GM12878 (cell line): Measurements from ENCODE around the gene TXNDC5. TPM values are rescaled to one million over a fixed set of nuclear protein-coding genes. Genes with fewer than 3 reads are reported as not detected.

Experiments
- ATAC-seq: fragments of 200-7000 bp; cut with Tn5 transposase; 3 replicates; pipeline ENCODE4 v1.9.1; 2020; ENCODE audit warnings: mild to moderate bottlenecking, moderate library complexity
- BruUV-seq: library from RNA; stranded (reverse); fragments of 400-500 nt; replicated peaks from 2 replicates; lab custom pipeline; 2021; lab: Mats Ljungman, UMichigan
- CTCF ChIA-PET: fragments of 300-600 bp; sonication (Branson Sonifier 250); formaldehyde crosslinking; extraction: SDS; loops from one replicate; lab custom pipeline; 2021; ENCODE audit warnings: inconsistent platforms; lab: Yijun Ruan, JAX
- POLR2A ChIA-PET: fragments of 350-600 bp; formaldehyde crosslinking; extraction: SDS; loops from one replicate; lab custom pipeline; 2021; ENCODE audit warnings: inconsistent platforms; lab: Charles Lee
- RAD21 ChIA-PET: fragments of 300-600 bp; sonication (Branson Sonifier 250); formaldehyde crosslinking; loops from one replicate; lab custom pipeline; 2023; ENCODE audit warnings: antibody characterized with exemption; ENCODE audit not compliant: unreplicated experiment; lab: Charles Lee
- SMC1A ChIA-PET: fragments of 300-600 bp; sonication (Branson Sonifier 250); formaldehyde crosslinking; loops from one replicate; lab custom pipeline; 2023; ENCODE audit not compliant: unreplicated experiment, uncharacterized antibody; lab: Charles Lee
- DNase-seq: peaks from one replicate; pipeline ENCODE4 v3.0.0-alpha.2; 2011; ENCODE audit warnings: low read depth, low spot score
- FAIRE-seq: peaks from 3 replicates; lab custom pipeline; 2011; peaks lifted over from hg19 to GRCh38; lab: Jason Lieb, UNC
- H2AFZ ChIP-seq: 2 replicates; pipeline ENCODE4 v1.6.0; 2011; ENCODE audit warnings: low read depth, low read length, control low read depth; ENCODE audit not compliant: control insufficient read depth
- H3K27ac ChIP-seq: 2 replicates; pipeline ENCODE4 v1.5.1; 2011; ENCODE audit warnings: control low read depth; ENCODE audit not compliant: control insufficient read depth, insufficient read depth
- H3K27me3 ChIP-seq, 2 experiments: replicated peaks in 1 of 2; 2 replicates each; pipeline versions ENCODE4 v1.6.0 to v1.6.1; 2011; ENCODE audit warnings: low read length in 1 of 2; ENCODE audit not compliant: control insufficient read depth in 2 of 2, insufficient read depth in 2 of 2
- H3K36me3 ChIP-seq, 2 experiments: 2 replicates each; pipeline ENCODE4 v1.5.1; 2011; ENCODE audit warnings: low read length in 1 of 2; ENCODE audit not compliant: control insufficient read depth in 2 of 2, insufficient read depth in 2 of 2
- H3K4me1 ChIP-seq: 2 replicates; pipeline ENCODE4 v1.6.1; 2011; ENCODE audit warnings: mild to moderate bottlenecking, low read length, moderate library complexity, mixed read lengths; ENCODE audit not compliant: control insufficient read depth, insufficient read depth
- H3K4me2 ChIP-seq: 2 replicates; pipeline ENCODE4 v1.6.0; 2011; ENCODE audit warnings: control low read depth; ENCODE audit not compliant: control insufficient read depth, insufficient read depth
- H3K4me3 ChIP-seq: fragments of 200-600 bp; sonication (generic); 2 replicates; pipeline ENCODE4 v1.5.1; 2016
- H3K79me2 ChIP-seq: 2 replicates; pipeline ENCODE4 v1.6.0; 2011; ENCODE audit warnings: low read length; ENCODE audit not compliant: control insufficient read depth, insufficient read depth
- H3K9ac ChIP-seq: 2 replicates; pipeline ENCODE4 v1.8.0; 2011; ENCODE audit warnings: low read length, control low read depth, mixed read lengths; ENCODE audit not compliant: control insufficient read depth, insufficient read depth
- H3K9me3 ChIP-seq: replicated peaks from 3 replicates; pipeline ENCODE4 v1.5.1; 2011; ENCODE audit warnings: mild to moderate bottlenecking, low read length; ENCODE audit not compliant: control insufficient read depth, insufficient read depth
- H4K20me1 ChIP-seq: 2 replicates; pipeline ENCODE4 v1.6.0; 2011; ENCODE audit not compliant: control insufficient read depth, insufficient read depth
- DPF2 ChIP-seq: fragments of 450-650 bp; IDR thresholded peaks from 2 replicates; pipeline ENCODE4 v1.6.1; 2017; ENCODE audit warnings: mild to moderate bottlenecking
- IKZF2 ChIP-seq, 2 experiments: fragments of 450-650 bp; IDR thresholded peaks; 2 replicates each; pipeline ENCODE4 v1.6.1; 2017; ENCODE audit warnings: mild to moderate bottlenecking in 2 of 2, moderate library complexity in 2 of 2
- KLF5 ChIP-seq: fragments of 450-650 bp; IDR thresholded peaks from 2 replicates; pipeline ENCODE4 v1.6.1; 2014; ENCODE audit warnings: mild to moderate bottlenecking; ENCODE audit not compliant: partially characterized antibody
- MYC ChIP-seq: IDR thresholded peaks from 2 replicates; pipeline ENCODE4 v1.6.1; 2011; ENCODE audit warnings: mild to moderate bottlenecking, low read length, moderate library complexity, inconsistent platforms; ENCODE audit not compliant: insufficient read depth, insufficient replicate concordance, insufficient read length, severe bottlenecking
- NR2C2 ChIP-seq: IDR thresholded peaks from 2 replicates; pipeline ENCODE4 v1.6.1; 2011; ENCODE audit warnings: borderline replicate concordance, low read depth; ENCODE audit not compliant: control insufficient read depth, insufficient read length
- POLR2AphosphoS2 ChIP-seq: IDR thresholded peaks from 2 replicates; pipeline ENCODE4 v1.6.1; 2011; ENCODE audit warnings: low read depth, mild to moderate bottlenecking, low read length, improper control_type of control experiment, moderate library complexity
- RB1 ChIP-seq: fragments of 450-650 bp; formaldehyde crosslinking; IDR thresholded peaks from 2 replicates; pipeline ENCODE4 v1.6.1; 2017; ENCODE audit warnings: mild to moderate bottlenecking, borderline replicate concordance
- ZNF207 ChIP-seq: fragments of 450-650 bp; IDR thresholded peaks from 2 replicates; pipeline ENCODE4 v1.6.1; 2014; ENCODE audit warnings: antibody characterized with exemption, mild to moderate bottlenecking, borderline replicate concordance
- ZNF24 ChIP-seq: fragments of 450-650 bp; IDR thresholded peaks from 2 replicates; pipeline ENCODE4 v1.6.1; 2017; ENCODE audit warnings: antibody characterized with exemption, mild to moderate bottlenecking
- WGBS: methylation state at CpG from one replicate; pipeline ENCODE4 v1.1.6; 2016; ENCODE audit warnings: low lambda C conversion rate; ENCODE audit not compliant: insufficient replicate concordance, insufficient coverage; ENCODE audit errors: missing lambda C conversion rate; 5-methylcytosine and 5-hydroxymethylcytosine counted together
- in situ Hi-C: fragments of 300-500 bp; cut with MboI; formaldehyde crosslinking; loops from 9 replicates; pipeline ENCODE4 v1.14.3; 2018; ENCODE audit warnings: mixed read lengths
- intact Hi-C: fragments of 100-400 bp; cut with micrococcal nuclease; formaldehyde crosslinking; loops from one replicate; pipeline ENCODE4 v1.14.2; 2022; ENCODE audit not compliant: unreplicated experiment
- polyA plus RNA-seq, 11 experiments: library from polyadenylated mRNA; depleted of rRNA in 4 of 11; unstranded in 6 of 11; stranded (reverse) in 5 of 11; fragments of >200 nt; fragmentation: Nextera tagmentation in 4 of 11; fragmentation: Illumina TruSeq in 1 of 11; extraction: Ambion mirVana in 4 of 11; extraction: Trizol in 1 of 11; gene quantifications; 1 replicate in 1 of 11; 2 replicates in 10 of 11; pipeline versions ENCODE4 v1.2.1 to v1.2.3, GENCODE V29; 2011 to 2016; ENCODE audit warnings: inconsistent platforms in 2 of 11, missing spikeins in 2 of 11, low read depth in 1 of 11
- total RNA-seq, 4 experiments: library from RNA; depleted of rRNA in 3 of 4; stranded (reverse); fragments of >200 nt in 3 of 4; fragmentation: Illumina TruSeq in 1 of 4; extraction: Trizol in 1 of 4; gene quantifications; 2 replicates each; pipeline versions ENCODE4 v1.2.1 to v1.2.3, GENCODE V29; 2013 to 2021
- TF ChIP-seq, protein P1 (sequence below): fragments of 450-650 bp; IDR thresholded peaks from 2 replicates; pipeline ENCODE4 v1.6.1; 2017; ENCODE audit warnings: antibody characterized with exemption, mild to moderate bottlenecking, moderate library complexity
- TF ChIP-seq, protein P2 (sequence below): IDR thresholded peaks from 2 replicates; pipeline ENCODE4 v1.6.1; 2012; ENCODE audit warnings: mild to moderate bottlenecking, low read depth, low read length
- TF ChIP-seq, protein P3 (sequence below): fragments of 450-650 bp; IDR thresholded peaks from 2 replicates; pipeline ENCODE4 v1.6.1; 2017; ENCODE audit warnings: mild to moderate bottlenecking
- TF ChIP-seq, protein P4 (sequence below): fragments of 450-650 bp; conservative IDR thresholded peaks from 2 replicates; pipeline ENCODE4 v1.6.1; 2017; ENCODE audit warnings: mild to moderate bottlenecking, moderate library complexity

The TXNDC5 gene
- total and polyA plus RNA-seq, 10 of the 15 experiments (the other 5 are each of a cell fraction or from before 2014, with no cell fraction given): 7.2 to 181 (median 132) TPM

DNA sequence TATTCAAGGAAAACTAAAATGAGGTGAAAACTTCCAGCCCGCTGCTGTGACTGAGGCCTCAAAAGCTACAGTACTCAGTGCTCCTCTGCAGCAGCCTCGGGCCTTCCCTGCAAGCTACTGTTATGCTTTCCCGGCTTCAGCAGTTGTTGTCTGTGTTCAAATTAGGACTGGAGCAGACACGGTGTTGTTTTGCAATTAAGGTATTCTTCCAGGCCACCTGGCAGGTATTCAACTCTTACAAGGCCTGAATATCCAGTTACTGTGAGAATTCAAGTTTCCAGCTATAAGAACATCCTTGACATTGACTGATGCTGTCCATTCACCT lies 10.7 kb downstream of the TXNDC5 start:
- peaks cover 28 to 64% of the 10 kb centered on the region in 2 experiments for H3K36me3 ChIP-seq
- no peak overlapping the region for H2AFZ ChIP-seq
- no peaks in the 10 kb centered on the region for H3K27me3 ChIP-seq
- no peak overlapping the region for H3K4me3 ChIP-seq
- peaks cover 21% of the 10 kb centered on the region for H3K4me1 ChIP-seq
- DNase-seq (no peak), ATAC-seq (no peak), FAIRE-seq (no peak)
- ChIA-PET POLR2A (no interaction called here), CTCF (interaction anchor here (0.7 to 2.4 kb wide), 10 partner anchors 10 to 319 kb away, joined by 3 to 16 read pairs (median 6); no protein-coding TSS in a partner anchor), SMC1A (interaction anchor here (0.9 to 3.3 kb wide), 9 partner anchors 9 to 319 kb away, joined by 3 to 20 read pairs (median 4); no protein-coding TSS in a partner anchor), RAD21 (interaction anchor here (0.9 to 2.0 kb wide), 6 partner anchors 93 to 319 kb away, joined by 3 to 11 read pairs (median 6); no protein-coding TSS in a partner anchor)
- BruUV-seq: no TSS peak
- intact Hi-C loops: loop anchor here (1.0 to 5.0 kb wide), 3 partner anchors 92 to 178 kb away; partner anchors contain the start of gene BLOC1S5
- H3K9me3 ChIP-seq: no peaks in the 10 kb centered on the region
- H4K20me1 ChIP-seq: peaks cover 6% of the 10 kb centered on the region
- H3K9ac ChIP-seq: no peak overlapping the region
- in situ Hi-C loops: no loop called here
- H3K4me2 ChIP-seq: no peak overlapping the region
- no peak overlapping the region for H3K27ac ChIP-seq
- no peak for TF ChIP-seq DPF2
- no peak for TF ChIP-seq MYC
- TF ChIP-seq, protein P1, sequence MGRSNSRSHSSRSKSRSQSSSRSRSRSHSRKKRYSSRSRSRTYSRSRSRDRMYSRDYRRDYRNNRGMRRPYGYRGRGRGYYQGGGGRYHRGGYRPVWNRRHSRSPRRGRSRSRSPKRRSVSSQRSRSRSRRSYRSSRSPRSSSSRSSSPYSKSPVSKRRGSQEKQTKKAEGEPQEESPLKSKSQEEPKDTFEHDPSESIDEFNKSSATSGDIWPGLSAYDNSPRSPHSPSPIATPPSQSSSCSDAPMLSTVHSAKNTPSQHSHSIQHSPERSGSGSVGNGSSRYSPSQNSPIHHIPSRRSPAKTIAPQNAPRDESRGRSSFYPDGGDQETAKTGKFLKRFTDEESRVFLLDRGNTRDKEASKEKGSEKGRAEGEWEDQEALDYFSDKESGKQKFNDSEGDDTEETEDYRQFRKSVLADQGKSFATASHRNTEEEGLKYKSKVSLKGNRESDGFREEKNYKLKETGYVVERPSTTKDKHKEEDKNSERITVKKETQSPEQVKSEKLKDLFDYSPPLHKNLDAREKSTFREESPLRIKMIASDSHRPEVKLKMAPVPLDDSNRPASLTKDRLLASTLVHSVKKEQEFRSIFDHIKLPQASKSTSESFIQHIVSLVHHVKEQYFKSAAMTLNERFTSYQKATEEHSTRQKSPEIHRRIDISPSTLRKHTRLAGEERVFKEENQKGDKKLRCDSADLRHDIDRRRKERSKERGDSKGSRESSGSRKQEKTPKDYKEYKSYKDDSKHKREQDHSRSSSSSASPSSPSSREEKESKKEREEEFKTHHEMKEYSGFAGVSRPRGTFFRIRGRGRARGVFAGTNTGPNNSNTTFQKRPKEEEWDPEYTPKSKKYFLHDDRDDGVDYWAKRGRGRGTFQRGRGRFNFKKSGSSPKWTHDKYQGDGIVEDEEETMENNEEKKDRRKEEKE: no peak
- no peak for TF ChIP-seq POLR2AphosphoS2
- no peak for TF ChIP-seq KLF5
- no peak for TF ChIP-seq IKZF2 (IDR thresholded peaks at IDR 0.05)
- TF ChIP-seq, protein P2, sequence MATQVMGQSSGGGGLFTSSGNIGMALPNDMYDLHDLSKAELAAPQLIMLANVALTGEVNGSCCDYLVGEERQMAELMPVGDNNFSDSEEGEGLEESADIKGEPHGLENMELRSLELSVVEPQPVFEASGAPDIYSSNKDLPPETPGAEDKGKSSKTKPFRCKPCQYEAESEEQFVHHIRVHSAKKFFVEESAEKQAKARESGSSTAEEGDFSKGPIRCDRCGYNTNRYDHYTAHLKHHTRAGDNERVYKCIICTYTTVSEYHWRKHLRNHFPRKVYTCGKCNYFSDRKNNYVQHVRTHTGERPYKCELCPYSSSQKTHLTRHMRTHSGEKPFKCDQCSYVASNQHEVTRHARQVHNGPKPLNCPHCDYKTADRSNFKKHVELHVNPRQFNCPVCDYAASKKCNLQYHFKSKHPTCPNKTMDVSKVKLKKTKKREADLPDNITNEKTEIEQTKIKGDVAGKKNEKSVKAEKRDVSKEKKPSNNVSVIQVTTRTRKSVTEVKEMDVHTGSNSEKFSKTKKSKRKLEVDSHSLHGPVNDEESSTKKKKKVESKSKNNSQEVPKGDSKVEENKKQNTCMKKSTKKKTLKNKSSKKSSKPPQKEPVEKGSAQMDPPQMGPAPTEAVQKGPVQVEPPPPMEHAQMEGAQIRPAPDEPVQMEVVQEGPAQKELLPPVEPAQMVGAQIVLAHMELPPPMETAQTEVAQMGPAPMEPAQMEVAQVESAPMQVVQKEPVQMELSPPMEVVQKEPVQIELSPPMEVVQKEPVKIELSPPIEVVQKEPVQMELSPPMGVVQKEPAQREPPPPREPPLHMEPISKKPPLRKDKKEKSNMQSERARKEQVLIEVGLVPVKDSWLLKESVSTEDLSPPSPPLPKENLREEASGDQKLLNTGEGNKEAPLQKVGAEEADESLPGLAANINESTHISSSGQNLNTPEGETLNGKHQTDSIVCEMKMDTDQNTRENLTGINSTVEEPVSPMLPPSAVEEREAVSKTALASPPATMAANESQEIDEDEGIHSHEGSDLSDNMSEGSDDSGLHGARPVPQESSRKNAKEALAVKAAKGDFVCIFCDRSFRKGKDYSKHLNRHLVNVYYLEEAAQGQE: no peak
- TF ChIP-seq, protein P3, sequence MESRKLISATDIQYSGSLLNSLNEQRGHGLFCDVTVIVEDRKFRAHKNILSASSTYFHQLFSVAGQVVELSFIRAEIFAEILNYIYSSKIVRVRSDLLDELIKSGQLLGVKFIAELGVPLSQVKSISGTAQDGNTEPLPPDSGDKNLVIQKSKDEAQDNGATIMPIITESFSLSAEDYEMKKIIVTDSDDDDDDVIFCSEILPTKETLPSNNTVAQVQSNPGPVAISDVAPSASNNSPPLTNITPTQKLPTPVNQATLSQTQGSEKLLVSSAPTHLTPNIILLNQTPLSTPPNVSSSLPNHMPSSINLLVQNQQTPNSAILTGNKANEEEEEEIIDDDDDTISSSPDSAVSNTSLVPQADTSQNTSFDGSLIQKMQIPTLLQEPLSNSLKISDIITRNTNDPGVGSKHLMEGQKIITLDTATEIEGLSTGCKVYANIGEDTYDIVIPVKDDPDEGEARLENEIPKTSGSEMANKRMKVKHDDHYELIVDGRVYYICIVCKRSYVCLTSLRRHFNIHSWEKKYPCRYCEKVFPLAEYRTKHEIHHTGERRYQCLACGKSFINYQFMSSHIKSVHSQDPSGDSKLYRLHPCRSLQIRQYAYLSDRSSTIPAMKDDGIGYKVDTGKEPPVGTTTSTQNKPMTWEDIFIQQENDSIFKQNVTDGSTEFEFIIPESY: no peak
- TF ChIP-seq, protein P4, sequence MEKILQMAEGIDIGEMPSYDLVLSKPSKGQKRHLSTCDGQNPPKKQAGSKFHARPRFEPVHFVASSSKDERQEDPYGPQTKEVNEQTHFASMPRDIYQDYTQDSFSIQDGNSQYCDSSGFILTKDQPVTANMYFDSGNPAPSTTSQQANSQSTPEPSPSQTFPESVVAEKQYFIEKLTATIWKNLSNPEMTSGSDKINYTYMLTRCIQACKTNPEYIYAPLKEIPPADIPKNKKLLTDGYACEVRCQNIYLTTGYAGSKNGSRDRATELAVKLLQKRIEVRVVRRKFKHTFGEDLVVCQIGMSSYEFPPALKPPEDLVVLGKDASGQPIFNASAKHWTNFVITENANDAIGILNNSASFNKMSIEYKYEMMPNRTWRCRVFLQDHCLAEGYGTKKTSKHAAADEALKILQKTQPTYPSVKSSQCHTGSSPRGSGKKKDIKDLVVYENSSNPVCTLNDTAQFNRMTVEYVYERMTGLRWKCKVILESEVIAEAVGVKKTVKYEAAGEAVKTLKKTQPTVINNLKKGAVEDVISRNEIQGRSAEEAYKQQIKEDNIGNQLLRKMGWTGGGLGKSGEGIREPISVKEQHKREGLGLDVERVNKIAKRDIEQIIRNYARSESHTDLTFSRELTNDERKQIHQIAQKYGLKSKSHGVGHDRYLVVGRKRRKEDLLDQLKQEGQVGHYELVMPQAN: no peak
- TF ChIP-seq NR2C2: no peak
- TF ChIP-seq ZNF24: no peak
- TF ChIP-seq RB1: no peak
- no peak for TF ChIP-seq ZNF207
- WGBS: 93% methylated on average over 4 of the region's 4 CpGs
- H3K79me2 ChIP-seq: peaks cover 6% of the 10 kb centered on the region
